ENCODE data around the gene TMEM30A. TPM values are rescaled to one million over a fixed set of nuclear protein-coding genes. Genes with fewer than 3 reads are reported as not detected.

TMEM30A gene
- total RNA-seq, 4 donors from 2014 or later, result 32.5 to 59.8 (median 54.7) TPM

DNA sequence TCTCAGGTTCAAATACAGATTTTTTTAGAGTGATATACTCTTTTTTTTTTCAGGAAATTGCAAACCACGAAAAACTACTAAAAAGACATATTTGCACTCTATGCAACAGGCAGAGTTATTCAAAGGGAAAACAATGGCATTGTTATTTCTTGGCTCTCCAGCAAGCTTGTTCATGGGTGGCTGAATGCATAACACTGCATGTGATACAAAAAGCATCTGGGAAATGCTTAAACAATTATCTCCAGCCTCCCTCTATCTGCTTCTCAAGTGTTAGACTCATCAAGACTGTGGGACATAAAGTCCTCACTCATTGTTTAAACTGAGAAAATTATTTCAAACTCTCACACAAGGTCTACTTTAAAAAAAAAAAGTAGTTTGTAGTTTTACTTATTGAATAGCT lies 71.5 kb downstream of the TMEM30A start:
- no peak for DNase-seq (ENCODE audit: low spot score in 2 of 2)
- TF ChIP-seq, protein P1, sequence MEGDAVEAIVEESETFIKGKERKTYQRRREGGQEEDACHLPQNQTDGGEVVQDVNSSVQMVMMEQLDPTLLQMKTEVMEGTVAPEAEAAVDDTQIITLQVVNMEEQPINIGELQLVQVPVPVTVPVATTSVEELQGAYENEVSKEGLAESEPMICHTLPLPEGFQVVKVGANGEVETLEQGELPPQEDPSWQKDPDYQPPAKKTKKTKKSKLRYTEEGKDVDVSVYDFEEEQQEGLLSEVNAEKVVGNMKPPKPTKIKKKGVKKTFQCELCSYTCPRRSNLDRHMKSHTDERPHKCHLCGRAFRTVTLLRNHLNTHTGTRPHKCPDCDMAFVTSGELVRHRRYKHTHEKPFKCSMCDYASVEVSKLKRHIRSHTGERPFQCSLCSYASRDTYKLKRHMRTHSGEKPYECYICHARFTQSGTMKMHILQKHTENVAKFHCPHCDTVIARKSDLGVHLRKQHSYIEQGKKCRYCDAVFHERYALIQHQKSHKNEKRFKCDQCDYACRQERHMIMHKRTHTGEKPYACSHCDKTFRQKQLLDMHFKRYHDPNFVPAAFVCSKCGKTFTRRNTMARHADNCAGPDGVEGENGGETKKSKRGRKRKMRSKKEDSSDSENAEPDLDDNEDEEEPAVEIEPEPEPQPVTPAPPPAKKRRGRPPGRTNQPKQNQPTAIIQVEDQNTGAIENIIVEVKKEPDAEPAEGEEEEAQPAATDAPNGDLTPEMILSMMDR (IDR thresholded peaks at IDR 0.05), result no peak
- no peak for TF ChIP-seq POLR2A (IDR thresholded peaks at IDR 0.05)
- intact Hi-C loops (cut with DNase I; ENCODE audit: low total_unique reads), result no loop called here
- 34 to 52% methylated on average over 1 of the region's 1 CpG for WGBS, 2 donors
- no peak overlapping the region for H3K4me3 ChIP-seq (ENCODE audit: low read depth, poor library complexity, severe bottlenecking)

DNA sequence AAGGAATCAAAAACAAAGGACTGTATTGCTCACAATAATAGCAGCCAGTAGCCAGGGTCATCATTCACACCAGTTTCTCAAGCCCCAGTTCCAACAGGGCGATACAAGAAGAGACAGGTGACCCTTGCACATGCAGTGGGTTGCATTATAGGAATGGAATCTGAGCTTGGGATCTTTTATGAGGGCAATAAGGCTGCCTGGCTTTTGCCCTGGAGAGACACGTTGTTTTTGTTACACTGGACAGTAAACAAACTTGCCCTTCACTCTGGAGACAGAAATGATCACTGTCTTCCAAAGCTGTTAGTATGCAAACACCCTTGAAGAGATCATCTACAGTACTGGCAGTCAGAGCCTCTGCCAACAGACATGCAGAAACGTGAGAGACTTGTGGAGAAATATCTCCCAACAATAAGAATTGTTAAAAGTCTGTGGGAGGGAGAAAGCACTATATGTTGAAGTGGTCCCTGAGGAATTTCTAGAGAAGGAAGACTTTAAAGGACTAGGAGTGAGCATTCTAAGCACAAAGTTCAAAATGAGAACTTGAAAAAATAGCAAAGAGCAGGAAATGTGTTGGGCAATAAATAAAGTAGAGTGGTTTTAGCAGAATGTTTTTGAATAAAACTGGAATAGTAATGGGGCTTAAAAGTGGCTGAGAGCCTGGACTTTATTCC lies 72.5 kb downstream of the TMEM30A start:
- 16 to 30% methylated on average over 3 of the region's 3 CpGs for WGBS, 2 donors
- no peak for DNase-seq (ENCODE audit: low spot score in 2 of 2)
- no peak overlapping the region for H3K4me3 ChIP-seq (ENCODE audit: low read depth, poor library complexity, severe bottlenecking)
- TF ChIP-seq POLR2A (IDR thresholded peaks at IDR 0.05), result no peak
- TF ChIP-seq, protein P1 (IDR thresholded peaks at IDR 0.05), result no peak
- intact Hi-C loops (cut with DNase I; ENCODE audit: low total_unique reads), result no loop called here

DNA sequence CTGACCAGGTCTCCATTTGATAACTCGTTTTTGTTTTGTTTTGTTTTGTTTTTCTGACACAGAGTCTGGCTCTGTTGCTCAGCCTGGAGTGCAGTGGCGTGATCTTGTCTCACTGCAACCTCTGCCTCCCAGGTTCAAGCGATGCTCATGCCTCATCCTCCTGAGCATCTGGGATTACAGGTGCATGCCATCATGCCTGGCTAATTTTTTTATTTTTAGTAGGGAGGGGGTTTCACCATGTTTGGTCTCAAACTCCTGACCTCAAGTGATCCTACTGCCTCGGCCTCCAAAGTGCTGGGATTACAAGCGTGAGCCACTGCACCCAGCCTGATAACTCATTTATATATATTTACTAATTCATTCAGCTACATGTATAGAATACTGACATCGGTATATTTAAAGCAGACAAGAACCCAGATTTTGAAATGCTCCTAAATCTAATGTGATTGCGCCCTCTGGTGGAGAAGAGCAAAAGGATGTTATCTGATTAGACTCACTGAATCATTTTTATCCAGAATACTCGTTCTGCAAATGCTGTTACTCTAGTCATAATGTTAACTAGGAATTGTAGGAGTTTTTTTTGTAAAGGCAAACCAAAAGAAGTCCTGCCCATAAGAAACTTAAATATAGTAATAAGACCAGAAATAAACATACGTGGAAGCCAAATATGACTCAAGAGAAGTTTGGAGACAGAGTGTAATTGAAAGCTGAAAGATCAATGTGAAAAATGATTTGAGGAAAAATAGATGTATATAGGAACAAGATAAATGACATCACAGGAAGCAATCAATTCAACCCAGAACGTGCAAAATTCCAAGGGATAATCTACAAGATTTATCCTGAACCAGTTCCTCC lies 73.5 kb downstream of the TMEM30A start:
- intact Hi-C loops (cut with DNase I; ENCODE audit: low total_unique reads), result no loop called here
- 22 to 25% methylated on average over 10 of the region's 10 CpGs for WGBS, 2 donors
- no peak overlapping the region for H3K4me3 ChIP-seq (ENCODE audit: low read depth, poor library complexity, severe bottlenecking)
- TF ChIP-seq, protein P1 (IDR thresholded peaks at IDR 0.05), result peak in 1 of 3 donors; percentile 43
- no peak for TF ChIP-seq POLR2A (IDR thresholded peaks at IDR 0.05)
- DNase-seq (ENCODE audit: low spot score in 2 of 2), result peak in 1 of 2 donors; percentile 67

DNA sequence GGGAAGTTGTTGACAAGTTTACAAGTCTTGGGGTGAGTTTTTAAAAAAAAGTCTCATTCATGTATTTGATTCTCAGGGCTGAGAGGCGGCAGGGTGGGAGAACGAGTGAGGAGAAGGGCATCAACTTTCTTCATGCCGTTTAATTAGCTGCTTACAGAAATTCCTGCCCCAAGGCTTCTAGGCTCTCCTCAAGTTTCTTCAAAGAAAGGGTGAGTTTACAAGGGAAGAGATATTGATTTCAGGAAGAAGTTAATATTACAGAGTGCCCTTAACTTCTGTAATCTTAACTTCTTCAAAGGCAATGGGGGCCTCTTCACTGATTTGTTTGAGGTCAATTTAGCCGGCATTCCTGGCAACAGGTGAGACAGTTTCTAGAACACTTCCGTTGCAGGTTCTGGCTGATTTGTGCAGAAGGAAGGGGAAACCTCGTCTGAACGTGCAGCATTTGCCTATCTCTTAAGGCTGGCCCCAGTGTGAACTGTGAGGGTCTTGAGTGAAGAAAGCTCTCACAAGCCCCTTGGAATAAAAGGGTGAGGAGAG lies 75.3 kb downstream of the TMEM30A start:
- DNase-seq (ENCODE audit: low spot score in 2 of 2), result no peak
- intact Hi-C loops (cut with DNase I; ENCODE audit: low total_unique reads), result loop anchor here (5.0 to 10.0 kb wide), 3 partner anchors 794 to 1472 kb away; no protein-coding TSS in a partner anchor
- no peak for TF ChIP-seq POLR2A (IDR thresholded peaks at IDR 0.05)
- TF ChIP-seq, protein P1 (IDR thresholded peaks at IDR 0.05), result no peak
- 33 to 35% methylated on average over 7 of the region's 7 CpGs for WGBS, 2 donors
- no peak overlapping the region for H3K4me3 ChIP-seq (ENCODE audit: low read depth, poor library complexity, severe bottlenecking)

DNA sequence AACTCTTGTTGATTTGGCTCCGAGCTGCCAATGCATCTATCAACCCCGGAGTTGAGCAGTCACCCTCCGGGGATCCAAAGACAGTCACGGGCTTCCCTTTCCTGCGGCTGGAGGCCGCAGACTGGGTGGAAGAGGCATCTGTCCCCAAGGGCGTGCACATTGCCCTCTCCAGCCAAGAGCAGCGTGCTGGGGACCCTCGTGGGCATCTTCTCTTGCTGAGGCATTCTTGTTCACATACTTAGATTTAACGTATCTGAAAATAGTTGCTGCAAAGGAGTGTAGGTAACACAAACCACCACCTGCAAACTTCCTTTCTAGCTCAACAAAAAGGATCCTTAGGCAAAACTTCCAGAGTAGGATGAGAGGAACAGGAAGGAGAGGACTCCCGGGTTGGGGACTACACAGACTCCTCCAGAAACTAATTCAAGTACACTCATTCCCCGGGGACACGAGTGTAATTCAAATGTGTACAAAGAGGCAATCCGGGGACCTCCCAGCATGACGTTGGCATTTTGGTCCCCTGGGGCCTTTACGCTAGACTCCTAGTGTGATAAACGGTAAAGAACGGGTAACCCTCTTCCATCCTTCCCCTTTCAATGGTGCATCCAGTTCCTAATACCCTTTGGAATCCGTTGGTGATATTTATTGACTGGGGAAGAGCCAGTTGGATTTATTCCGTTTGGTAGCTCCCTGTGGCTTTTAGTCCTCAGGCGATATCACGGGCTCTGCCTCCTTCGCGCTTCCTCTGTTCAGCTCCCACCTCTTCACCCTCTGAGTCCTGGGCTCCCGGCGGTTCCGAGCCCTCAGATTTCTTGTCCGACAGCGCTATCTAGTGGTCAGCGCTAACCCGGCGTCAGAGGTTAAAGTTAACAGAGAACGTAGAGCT lies 76.1 kb downstream of the TMEM30A start:
- DNase-seq (ENCODE audit: low spot score in 2 of 2), result peak; percentile 86 to 98
- H3K4me3 ChIP-seq (ENCODE audit: low read depth, poor library complexity, severe bottlenecking), result no peak overlapping the region
- 7 to 13% methylated on average over 33 of the region's 33 CpGs for WGBS, 2 donors
- intact Hi-C loops (cut with DNase I; ENCODE audit: low total_unique reads), result loop anchor here (5.0 to 10.0 kb wide), 3 partner anchors 794 to 1471 kb away; no protein-coding TSS in a partner anchor
- TF ChIP-seq, protein P1 (IDR thresholded peaks at IDR 0.05), result peak in 1 of 3 donors; percentile 69
- no peak for TF ChIP-seq POLR2A (IDR thresholded peaks at IDR 0.05)

Measured in lower leg skin (tissue), 4 donors.